ENCODE measurements around the gene PI4KB.

DNA sequence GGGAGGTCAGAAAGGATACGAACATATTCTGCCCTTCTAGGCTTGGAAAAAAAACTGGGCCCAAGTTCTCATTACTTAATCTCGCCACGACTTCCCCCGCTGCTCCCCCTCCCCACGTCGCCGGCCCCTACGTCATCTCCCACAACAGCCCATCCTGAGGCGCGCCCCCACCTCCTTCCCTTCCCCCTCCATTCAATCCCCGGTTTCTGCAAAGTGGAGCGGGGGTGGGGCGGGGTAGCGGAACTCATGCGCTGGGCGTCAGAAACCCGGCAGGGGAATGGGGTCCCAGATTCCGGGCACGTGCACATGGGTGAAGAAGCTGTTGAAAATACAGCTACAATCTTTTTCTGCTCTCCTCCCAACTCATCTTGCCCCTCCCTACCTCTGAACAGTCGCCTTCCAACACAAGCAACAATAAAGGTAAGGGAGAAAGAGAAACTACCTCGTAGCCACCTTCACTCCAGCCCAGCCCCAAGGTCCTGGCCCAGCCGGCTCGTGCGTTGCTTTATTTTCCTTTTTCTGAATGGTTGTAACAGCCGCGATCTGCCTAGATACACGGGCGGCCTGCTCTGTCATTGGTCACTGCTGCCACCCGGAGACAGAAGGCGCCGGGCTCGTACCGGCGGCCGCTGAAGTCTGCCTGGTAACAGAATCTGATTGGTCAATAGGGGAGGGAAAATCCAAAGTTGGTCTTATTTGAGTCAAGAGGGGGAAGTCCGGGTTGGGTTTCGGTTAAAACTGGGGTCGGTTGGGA, 19.7 kb upstream of the PI4KB start, which contains the start of gene RFX5:
- TF ChIP-seq, protein P1, sequence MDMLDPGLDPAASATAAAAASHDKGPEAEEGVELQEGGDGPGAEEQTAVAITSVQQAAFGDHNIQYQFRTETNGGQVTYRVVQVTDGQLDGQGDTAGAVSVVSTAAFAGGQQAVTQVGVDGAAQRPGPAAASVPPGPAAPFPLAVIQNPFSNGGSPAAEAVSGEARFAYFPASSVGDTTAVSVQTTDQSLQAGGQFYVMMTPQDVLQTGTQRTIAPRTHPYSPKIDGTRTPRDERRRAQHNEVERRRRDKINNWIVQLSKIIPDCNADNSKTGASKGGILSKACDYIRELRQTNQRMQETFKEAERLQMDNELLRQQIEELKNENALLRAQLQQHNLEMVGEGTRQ (IDR thresholded peaks at IDR 0.05; ENCODE audit: low read depth, low read length) = 0 out of 2 replicates have a peak, but pooled peaks have one; percentile 1
- TF ChIP-seq, protein P2, sequence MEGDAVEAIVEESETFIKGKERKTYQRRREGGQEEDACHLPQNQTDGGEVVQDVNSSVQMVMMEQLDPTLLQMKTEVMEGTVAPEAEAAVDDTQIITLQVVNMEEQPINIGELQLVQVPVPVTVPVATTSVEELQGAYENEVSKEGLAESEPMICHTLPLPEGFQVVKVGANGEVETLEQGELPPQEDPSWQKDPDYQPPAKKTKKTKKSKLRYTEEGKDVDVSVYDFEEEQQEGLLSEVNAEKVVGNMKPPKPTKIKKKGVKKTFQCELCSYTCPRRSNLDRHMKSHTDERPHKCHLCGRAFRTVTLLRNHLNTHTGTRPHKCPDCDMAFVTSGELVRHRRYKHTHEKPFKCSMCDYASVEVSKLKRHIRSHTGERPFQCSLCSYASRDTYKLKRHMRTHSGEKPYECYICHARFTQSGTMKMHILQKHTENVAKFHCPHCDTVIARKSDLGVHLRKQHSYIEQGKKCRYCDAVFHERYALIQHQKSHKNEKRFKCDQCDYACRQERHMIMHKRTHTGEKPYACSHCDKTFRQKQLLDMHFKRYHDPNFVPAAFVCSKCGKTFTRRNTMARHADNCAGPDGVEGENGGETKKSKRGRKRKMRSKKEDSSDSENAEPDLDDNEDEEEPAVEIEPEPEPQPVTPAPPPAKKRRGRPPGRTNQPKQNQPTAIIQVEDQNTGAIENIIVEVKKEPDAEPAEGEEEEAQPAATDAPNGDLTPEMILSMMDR (conservative IDR thresholded peaks at IDR 0.05; ENCODE audit: low read depth, low read length) = no peak
- no peak for TF ChIP-seq FOS (IDR thresholded peaks at IDR 0.05; ENCODE audit: low read depth, low read length)
- peak; percentile 73 for TF ChIP-seq POLR2A (IDR thresholded peaks at IDR 0.05; ENCODE audit: low read depth, low read length)
- TF ChIP-seq RFX5 (IDR thresholded peaks at IDR 0.05; ENCODE audit: low read depth, low read length) = peak; percentile 98
- no peak for TF ChIP-seq RAD21 (IDR thresholded peaks at IDR 0.05; ENCODE audit: low read length)

Measured in IMR-90 (cell line).